WTC11 (cell line): Measurements from ENCODE around the gene THBS3. TPM values are rescaled to one million over a fixed set of nuclear protein-coding genes. Genes with fewer than 3 reads are reported as not detected.

ENCODE experiments used
- ATAC-seq: fragments of 200-7000 bp; cut with Tn5 transposase; 2 replicates; pipeline ENCODE4 v1.10.0; 2021; ENCODE audit warnings: mild to moderate bottlenecking, moderate library complexity
- CTCF ChIA-PET: fragments of 300-600 bp; sonication (Branson Sonifier 250); formaldehyde crosslinking; loops from one replicate; lab custom pipeline; 2021; ENCODE audit warnings: antibody characterized with exemption; lab: Charles Lee
- POLR2A ChIA-PET: fragments of 350-600 bp; sonication (Branson Sonifier 250); formaldehyde crosslinking; loops from one replicate; lab custom pipeline; 2021; ENCODE audit warnings: antibody characterized with exemption; lab: Charles Lee
- DNase-seq: peaks from one replicate; pipeline ENCODE4 v3.0.0; 2021; ENCODE audit warnings: low spot score
- H3K27ac Mint-ChIP-seq: 2 replicates; pipeline ENCODE4 v1.8.0; 2021; ENCODE audit warnings: mixed read lengths
- H3K27me3 Mint-ChIP-seq: 2 replicates; pipeline ENCODE4 v1.8.0; 2021; ENCODE audit warnings: low read depth, mild to moderate bottlenecking, moderate library complexity, mixed read lengths
- H3K36me3 Mint-ChIP-seq: 2 replicates; pipeline ENCODE4 v1.8.0; 2021; ENCODE audit warnings: mixed read lengths
- H3K4me1 Mint-ChIP-seq: 2 replicates; pipeline ENCODE4 v1.8.0; 2022; ENCODE audit warnings: mixed read lengths
- H3K4me3 Mint-ChIP-seq: 2 replicates; pipeline ENCODE4 v1.8.0; 2021; ENCODE audit warnings: mild to moderate bottlenecking, moderate library complexity, mixed read lengths
- H3K9me3 Mint-ChIP-seq: 2 replicates; pipeline ENCODE4 v1.8.0; 2021; ENCODE audit warnings: mixed read lengths
- CREM ChIP-seq: sonication (generic); formaldehyde crosslinking; IDR thresholded peaks from 2 replicates; pipeline ENCODE4 v1.8.1; 2022; ENCODE audit warnings: mild to moderate bottlenecking, missing genetic modification reagents, moderate library complexity
- KAT7 ChIP-seq: sonication (generic); formaldehyde crosslinking; IDR thresholded peaks from 2 replicates; pipeline ENCODE4 v1.8.1; 2023; ENCODE audit warnings: missing genetic modification reagents, mild to moderate bottlenecking, borderline replicate concordance
- RORB ChIP-seq: fragments of 250-450 bp; sonication (Bioruptor Pico); IDR thresholded peaks from 2 replicates; pipeline ENCODE4 v1.9.0; 2021; ENCODE audit warnings: mild to moderate bottlenecking
- SMAD4 ChIP-seq: sonication (generic); formaldehyde crosslinking; IDR thresholded peaks from 2 replicates; pipeline ENCODE4 v1.8.0; 2022; ENCODE audit warnings: mild to moderate bottlenecking, missing genetic modification reagents
- TCF7 ChIP-seq: sonication (generic); formaldehyde crosslinking; IDR thresholded peaks from 2 replicates; pipeline ENCODE4 v1.8.0; 2022; ENCODE audit warnings: mild to moderate bottlenecking, low read depth, missing genetic modification reagents, moderate library complexity
- total RNA-seq: library from RNA; stranded (reverse); gene quantifications from 3 replicates; pipeline ENCODE4 v1.2.3, GENCODE V29; 2021
- TF ChIP-seq, protein P1 (sequence below): sonication (generic); formaldehyde crosslinking; IDR thresholded peaks from 2 replicates; pipeline ENCODE4 v1.8.0; 2023; ENCODE audit warnings: mild to moderate bottlenecking, missing genetic modification reagents
- TF ChIP-seq, protein P2 (sequence below): sonication (generic); formaldehyde crosslinking; IDR thresholded peaks from 2 replicates; pipeline ENCODE4 v1.8.1; 2023; ENCODE audit warnings: mild to moderate bottlenecking, moderate library complexity, missing genetic modification reagents
- TF ChIP-seq, protein P3 (sequence below): fragments of 250-450 bp; sonication (Bioruptor Pico); IDR thresholded peaks from 2 replicates; pipeline ENCODE4 v1.9.0; 2021; ENCODE audit warnings: moderate library complexity, mild to moderate bottlenecking, inconsistent platforms, borderline replicate concordance
- TF ChIP-seq, protein P4 (sequence below): fragments of 200-600 bp; IDR thresholded peaks from 2 replicates; pipeline ENCODE4 v1.8.0; 2022; ENCODE audit warnings: antibody characterized with exemption
- TF ChIP-seq, protein P5 (sequence below): fragments of 250-450 bp; sonication (Bioruptor Pico); IDR thresholded peaks from 2 replicates; pipeline ENCODE4 v1.8.0; 2021; ENCODE audit warnings: mild to moderate bottlenecking
- TF ChIP-seq, protein P6 (sequence below): sonication (generic); formaldehyde crosslinking; conservative IDR thresholded peaks from 2 replicates; pipeline ENCODE4 v1.8.1; 2023; ENCODE audit warnings: mild to moderate bottlenecking, low read depth, missing genetic modification reagents, moderate library complexity
- TF ChIP-seq, protein P7 (sequence below): sonication (generic); formaldehyde crosslinking; IDR thresholded peaks from 2 replicates; pipeline ENCODE4 v1.8.1; 2023; ENCODE audit warnings: mild to moderate bottlenecking, missing genetic modification reagents, moderate library complexity

The THBS3 gene
- total RNA-seq, 1 experiment from 2014 or later, result 5.3 TPM

DNA sequence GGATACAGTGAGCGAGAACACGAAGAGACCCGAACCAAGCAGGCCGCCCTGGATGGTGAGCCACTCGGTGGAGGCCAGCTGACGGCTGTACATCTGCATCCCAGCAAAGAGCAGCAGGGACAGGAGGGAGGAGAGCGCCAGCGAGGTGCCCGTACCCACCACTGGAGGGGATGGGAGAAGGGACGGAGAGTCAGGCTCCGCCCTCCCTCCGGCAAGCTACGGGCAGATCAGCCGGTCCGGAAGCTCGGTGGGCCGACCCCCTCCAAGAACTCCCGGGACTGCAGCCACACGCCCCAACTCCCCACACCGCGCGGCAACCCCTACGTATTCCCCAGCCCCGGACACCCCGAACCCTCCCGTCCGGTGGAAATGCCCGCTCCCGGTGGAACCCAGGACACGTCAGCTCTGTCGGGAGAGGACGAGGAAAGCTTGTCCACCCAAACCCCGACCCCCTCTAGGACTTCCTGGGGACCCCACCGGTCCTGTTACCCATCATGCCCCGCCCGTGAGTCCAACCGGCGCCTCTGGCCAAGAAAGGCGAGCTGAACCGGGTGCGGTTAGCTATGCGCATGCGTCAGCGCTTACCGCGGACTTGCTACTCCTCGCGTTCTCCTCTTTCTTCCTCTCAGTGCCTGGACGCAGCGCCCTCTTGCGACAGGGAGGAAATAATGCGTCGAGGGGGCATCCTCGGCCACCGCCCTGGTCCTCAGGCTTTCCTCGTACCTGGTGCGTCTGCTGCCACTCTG is 34.8 kb downstream of the THBS3 start, which contains the start of gene KRTCAP2 (continued):
- TF ChIP-seq, protein P1, sequence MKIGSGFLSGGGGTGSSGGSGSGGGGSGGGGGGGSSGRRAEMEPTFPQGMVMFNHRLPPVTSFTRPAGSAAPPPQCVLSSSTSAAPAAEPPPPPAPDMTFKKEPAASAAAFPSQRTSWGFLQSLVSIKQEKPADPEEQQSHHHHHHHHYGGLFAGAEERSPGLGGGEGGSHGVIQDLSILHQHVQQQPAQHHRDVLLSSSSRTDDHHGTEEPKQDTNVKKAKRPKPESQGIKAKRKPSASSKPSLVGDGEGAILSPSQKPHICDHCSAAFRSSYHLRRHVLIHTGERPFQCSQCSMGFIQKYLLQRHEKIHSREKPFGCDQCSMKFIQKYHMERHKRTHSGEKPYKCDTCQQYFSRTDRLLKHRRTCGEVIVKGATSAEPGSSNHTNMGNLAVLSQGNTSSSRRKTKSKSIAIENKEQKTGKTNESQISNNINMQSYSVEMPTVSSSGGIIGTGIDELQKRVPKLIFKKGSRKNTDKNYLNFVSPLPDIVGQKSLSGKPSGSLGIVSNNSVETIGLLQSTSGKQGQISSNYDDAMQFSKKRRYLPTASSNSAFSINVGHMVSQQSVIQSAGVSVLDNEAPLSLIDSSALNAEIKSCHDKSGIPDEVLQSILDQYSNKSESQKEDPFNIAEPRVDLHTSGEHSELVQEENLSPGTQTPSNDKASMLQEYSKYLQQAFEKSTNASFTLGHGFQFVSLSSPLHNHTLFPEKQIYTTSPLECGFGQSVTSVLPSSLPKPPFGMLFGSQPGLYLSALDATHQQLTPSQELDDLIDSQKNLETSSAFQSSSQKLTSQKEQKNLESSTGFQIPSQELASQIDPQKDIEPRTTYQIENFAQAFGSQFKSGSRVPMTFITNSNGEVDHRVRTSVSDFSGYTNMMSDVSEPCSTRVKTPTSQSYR (CRISPR knock-in tag), result peak; percentile 30; the same call in 1 of the 2 replicates
- no peak for TF ChIP-seq TCF7
- 0 out of 2 replicates have a peak, but pooled peaks have one; percentile 37 for TF ChIP-seq CREM (CRISPR knock-in tag)
- TF ChIP-seq, protein P2, sequence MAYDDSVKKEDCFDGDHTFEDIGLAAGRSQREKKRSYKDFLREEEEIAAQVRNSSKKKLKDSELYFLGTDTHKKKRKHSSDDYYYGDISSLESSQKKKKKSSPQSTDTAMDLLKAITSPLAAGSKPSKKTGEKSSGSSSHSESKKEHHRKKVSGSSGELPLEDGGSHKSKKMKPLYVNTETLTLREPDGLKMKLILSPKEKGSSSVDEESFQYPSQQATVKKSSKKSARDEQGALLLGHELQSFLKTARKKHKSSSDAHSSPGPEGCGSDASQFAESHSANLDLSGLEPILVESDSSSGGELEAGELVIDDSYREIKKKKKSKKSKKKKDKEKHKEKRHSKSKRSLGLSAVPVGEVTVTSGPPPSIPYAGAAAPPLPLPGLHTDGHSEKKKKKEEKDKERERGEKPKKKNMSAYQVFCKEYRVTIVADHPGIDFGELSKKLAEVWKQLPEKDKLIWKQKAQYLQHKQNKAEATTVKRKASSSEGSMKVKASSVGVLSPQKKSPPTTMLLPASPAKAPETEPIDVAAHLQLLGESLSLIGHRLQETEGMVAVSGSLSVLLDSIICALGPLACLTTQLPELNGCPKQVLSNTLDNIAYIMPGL, result peak; percentile 53; the same call in 1 of the 2 replicates
- TF ChIP-seq SMAD4 (CRISPR knock-in tag), result no peak
- TF ChIP-seq, protein P3, sequence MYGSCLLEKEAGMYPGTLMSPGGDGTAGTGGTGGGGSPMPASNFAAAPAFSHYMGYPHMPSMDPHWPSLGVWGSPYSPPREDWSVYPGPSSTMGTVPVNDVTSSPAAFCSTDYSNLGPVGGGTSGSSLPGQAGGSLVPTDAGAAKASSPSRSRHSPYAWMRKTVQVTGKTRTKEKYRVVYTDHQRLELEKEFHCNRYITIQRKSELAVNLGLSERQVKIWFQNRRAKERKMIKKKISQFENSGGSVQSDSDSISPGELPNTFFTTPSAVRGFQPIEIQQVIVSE (CRISPR knock-in tag), result no peak
- TF ChIP-seq, protein P4, sequence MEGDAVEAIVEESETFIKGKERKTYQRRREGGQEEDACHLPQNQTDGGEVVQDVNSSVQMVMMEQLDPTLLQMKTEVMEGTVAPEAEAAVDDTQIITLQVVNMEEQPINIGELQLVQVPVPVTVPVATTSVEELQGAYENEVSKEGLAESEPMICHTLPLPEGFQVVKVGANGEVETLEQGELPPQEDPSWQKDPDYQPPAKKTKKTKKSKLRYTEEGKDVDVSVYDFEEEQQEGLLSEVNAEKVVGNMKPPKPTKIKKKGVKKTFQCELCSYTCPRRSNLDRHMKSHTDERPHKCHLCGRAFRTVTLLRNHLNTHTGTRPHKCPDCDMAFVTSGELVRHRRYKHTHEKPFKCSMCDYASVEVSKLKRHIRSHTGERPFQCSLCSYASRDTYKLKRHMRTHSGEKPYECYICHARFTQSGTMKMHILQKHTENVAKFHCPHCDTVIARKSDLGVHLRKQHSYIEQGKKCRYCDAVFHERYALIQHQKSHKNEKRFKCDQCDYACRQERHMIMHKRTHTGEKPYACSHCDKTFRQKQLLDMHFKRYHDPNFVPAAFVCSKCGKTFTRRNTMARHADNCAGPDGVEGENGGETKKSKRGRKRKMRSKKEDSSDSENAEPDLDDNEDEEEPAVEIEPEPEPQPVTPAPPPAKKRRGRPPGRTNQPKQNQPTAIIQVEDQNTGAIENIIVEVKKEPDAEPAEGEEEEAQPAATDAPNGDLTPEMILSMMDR, result peak; percentile 88
- TF ChIP-seq KAT7 (CRISPR knock-in tag), result 0 out of 2 replicates have a peak, but pooled peaks have one; percentile 60
- TF ChIP-seq, protein P5, sequence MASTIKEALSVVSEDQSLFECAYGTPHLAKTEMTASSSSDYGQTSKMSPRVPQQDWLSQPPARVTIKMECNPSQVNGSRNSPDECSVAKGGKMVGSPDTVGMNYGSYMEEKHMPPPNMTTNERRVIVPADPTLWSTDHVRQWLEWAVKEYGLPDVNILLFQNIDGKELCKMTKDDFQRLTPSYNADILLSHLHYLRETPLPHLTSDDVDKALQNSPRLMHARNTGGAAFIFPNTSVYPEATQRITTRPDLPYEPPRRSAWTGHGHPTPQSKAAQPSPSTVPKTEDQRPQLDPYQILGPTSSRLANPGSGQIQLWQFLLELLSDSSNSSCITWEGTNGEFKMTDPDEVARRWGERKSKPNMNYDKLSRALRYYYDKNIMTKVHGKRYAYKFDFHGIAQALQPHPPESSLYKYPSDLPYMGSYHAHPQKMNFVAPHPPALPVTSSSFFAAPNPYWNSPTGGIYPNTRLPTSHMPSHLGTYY (CRISPR knock-in tag), result no peak
- no peak for TF ChIP-seq RORB (CRISPR knock-in tag)
- TF ChIP-seq, all 79 proteins: peak for 18

DNA sequence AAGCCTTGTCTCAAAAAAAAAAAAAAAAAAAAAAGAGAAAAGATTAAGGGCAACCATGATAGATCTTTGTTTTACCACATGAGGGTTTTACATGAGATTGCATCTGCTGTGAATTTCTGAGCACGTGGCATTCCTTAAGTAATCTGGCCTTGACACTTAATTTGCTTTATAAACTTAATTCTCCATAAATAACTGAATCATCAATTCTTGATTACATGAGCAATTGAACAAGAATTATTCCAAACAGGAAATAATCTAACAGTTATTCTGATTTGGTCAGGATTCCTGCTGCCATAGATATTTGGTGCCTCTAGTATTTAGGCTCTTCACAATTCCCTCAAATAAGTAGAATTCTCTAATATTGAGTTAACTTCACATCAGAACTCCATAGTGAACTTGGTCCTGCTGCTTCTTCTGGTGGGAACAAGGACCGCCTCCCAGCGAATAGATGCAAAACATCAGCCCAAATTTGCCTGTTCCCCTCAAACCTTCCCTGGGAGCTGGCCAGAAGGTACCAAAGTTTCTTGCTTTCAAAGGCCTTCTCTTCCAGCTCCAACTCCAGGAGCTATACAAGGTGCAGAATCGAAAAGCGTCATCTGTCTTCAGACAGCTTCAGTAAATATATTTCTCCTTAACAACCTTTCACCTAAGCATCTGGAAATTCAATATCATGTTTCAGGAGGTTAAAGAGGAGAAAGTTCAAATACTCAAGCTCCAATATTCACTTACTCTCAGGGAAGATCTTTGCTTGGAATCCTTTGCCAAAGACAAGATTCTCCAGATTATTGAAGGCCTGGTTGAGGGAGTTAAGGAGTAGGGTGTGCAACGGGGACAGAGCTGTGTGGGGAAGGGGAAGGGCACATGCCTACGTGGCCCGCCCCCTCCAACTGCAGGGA is 35.6 kb downstream of the THBS3 start:
- Mint-ChIP-seq H3K36me3 (peaks cover 20% of the 10 kb centered on the region), H3K4me3 (peak overlapping the region; percentile 94), H3K9me3 (no peaks in the 10 kb centered on the region), H3K27me3 (no peaks in the 10 kb centered on the region), H3K4me1 (peaks cover 31% of the 10 kb centered on the region), H3K27ac (peak overlapping the region; percentile 91)
- DNase-seq (no peak), ATAC-seq (no peak)
- ChIA-PET CTCF (interaction anchor here (0.7 to 12.2 kb wide), 44 partner anchors 9 to 812 kb away, joined by 3 to 605 read pairs (median 7); partner anchors contain the start of genes ADAM15, DPM3, EFNA1 and EFNA3), POLR2A (interaction anchor here (0.7 to 5.2 kb wide), 7 partner anchors 23 to 201 kb away, joined by 3 to 83 read pairs (median 6); partner anchors contain the start of gene SHC1)
- TF ChIP-seq, protein P6, sequence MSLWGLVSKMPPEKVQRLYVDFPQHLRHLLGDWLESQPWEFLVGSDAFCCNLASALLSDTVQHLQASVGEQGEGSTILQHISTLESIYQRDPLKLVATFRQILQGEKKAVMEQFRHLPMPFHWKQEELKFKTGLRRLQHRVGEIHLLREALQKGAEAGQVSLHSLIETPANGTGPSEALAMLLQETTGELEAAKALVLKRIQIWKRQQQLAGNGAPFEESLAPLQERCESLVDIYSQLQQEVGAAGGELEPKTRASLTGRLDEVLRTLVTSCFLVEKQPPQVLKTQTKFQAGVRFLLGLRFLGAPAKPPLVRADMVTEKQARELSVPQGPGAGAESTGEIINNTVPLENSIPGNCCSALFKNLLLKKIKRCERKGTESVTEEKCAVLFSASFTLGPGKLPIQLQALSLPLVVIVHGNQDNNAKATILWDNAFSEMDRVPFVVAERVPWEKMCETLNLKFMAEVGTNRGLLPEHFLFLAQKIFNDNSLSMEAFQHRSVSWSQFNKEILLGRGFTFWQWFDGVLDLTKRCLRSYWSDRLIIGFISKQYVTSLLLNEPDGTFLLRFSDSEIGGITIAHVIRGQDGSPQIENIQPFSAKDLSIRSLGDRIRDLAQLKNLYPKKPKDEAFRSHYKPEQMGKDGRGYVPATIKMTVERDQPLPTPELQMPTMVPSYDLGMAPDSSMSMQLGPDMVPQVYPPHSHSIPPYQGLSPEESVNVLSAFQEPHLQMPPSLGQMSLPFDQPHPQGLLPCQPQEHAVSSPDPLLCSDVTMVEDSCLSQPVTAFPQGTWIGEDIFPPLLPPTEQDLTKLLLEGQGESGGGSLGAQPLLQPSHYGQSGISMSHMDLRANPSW, result no peak
- TF ChIP-seq, protein P7, sequence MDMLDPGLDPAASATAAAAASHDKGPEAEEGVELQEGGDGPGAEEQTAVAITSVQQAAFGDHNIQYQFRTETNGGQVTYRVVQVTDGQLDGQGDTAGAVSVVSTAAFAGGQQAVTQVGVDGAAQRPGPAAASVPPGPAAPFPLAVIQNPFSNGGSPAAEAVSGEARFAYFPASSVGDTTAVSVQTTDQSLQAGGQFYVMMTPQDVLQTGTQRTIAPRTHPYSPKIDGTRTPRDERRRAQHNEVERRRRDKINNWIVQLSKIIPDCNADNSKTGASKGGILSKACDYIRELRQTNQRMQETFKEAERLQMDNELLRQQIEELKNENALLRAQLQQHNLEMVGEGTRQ (CRISPR knock-in tag), result 0 out of 2 replicates have a peak, but pooled peaks have one; percentile 6
